HG03103 (cell line): ENCODE data around the gene IGSF21.

Source experiments
- ATAC-seq: cut with Tn5 transposase; IDR thresholded peaks from one replicate; pipeline ENCODE4 v1.9.1; 2021; ENCODE audit warnings: low read depth; ENCODE audit not compliant: unreplicated experiment

IGSF21 gene

DNA sequence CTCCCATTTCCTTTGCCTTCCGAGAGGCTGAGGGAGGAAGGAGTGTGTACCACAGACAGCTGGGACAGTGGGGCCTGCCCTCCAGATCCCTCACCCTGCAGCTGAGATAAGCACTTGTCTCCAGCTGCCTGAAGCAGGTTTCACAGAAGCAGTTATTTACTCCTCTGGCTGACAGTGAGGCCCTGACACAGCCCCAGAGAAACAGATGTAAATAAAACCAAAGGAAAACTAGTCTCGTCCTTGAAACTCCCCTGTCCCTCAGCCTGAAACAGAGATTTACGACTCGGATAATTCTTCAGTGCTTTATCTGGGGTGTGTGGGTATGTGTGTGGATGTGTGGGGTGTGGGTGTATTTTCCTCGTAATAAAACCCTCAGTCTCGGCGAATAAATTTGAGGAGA is 181.1 kb downstream of the IGSF21 start:
- ATAC-seq, result no peak

GRCh38 chr1:18289597-18289996 is 182.0 kb downstream of the IGSF21 start:
- no peak for ATAC-seq

- ATAC-seq, result no peak
Observed at GRCh38 chr1:18290740-18291412, 183.3 kb downstream of the IGSF21 start.

DNA sequence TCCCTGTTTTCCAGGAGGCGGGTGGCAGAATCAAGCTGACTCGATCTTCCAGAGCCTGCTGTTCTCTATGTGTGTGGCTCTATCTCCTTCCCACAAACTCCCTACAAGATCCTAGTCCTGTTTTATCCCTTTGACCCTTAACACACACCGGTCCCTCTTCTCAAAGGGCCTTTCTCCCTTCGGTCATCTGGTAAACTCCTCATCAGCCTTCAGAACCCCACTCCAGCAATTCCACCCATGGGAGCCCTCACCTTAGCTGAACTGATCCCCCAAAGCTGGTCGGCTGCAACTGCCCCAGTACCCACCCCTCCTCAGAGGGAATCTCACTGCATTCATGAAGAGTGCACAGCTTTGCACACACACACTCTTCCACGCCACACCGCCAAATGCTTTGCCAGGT is 184.9 kb downstream of the IGSF21 start:
- ATAC-seq, result no peak

DNA sequence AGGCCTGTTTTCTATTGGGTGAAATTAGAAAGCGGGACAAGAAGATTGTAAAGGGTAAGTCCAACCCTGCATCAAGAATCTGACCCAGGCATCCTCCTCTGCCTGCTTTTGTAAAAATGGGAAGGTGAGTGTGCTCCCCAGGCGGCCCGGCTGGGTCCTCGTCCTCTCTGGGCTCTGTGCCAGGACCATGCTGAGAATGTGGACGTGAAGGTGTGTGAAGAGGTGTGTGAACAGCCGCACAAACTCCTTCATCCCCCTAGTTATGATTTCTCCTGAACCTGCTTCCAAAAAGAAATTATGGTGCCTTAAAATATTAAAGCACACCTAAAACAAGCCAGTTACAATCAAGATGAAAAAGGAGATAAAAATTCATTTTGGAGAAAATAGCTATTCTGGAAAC is 185.7 kb downstream of the IGSF21 start:
- ATAC-seq, result no peak

- no peak for ATAC-seq
Observed at GRCh38 chr1:18294437-18295176, 187.0 kb downstream of the IGSF21 start.

DNA sequence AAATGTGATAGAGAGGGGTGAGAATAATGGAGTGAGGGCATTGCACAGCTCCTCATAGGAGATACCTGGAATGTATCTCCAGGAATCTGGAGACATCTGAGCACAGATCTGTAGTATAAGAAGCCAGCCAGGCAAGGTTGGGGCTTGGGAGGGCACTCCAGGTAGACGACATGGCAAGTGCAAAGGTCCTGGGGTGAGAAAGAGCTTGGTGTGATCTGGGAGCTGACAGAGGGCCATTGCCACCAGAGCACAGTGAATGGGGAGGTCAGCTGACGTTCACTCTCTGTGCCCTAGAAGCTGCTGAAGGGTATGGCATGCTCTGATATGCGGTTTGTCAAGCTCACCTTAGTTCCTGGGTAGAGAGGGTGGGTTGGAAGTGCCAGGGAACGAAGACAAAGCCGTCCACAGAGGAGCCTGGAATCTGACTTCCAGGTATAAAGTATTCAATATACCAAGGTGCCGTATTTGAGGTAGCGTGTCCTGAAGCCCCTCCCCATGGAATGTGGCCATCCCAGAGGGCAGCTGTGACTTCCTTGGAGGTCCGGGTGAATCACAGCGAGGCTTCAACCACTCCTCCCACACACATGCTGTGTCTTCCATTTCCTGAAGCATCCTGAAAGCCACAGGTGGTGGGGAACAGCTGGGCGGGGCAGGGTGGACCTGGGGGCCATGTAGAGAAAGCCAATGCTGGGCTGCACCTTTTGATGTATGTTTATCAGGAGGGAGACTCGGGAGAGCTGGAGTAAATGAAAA is 190.5 kb downstream of the IGSF21 start:
- ATAC-seq, result no peak

GRCh38 chr1:18299441-18300338 is 192.1 kb downstream of the IGSF21 start:
- no peak for ATAC-seq

GRCh38 chr1:18300376-18300775 is 192.8 kb downstream of the IGSF21 start:
- no peak for ATAC-seq

- ATAC-seq, result no peak
Observed at GRCh38 chr1:18302788-18303413, 195.3 kb downstream of the IGSF21 start.

GRCh38 chr1:18304151-18304869 is 196.7 kb downstream of the IGSF21 start:
- no peak for ATAC-seq

- ATAC-seq, result no peak
Observed at GRCh38 chr1:18305182-18305795, 197.7 kb downstream of the IGSF21 start.

DNA sequence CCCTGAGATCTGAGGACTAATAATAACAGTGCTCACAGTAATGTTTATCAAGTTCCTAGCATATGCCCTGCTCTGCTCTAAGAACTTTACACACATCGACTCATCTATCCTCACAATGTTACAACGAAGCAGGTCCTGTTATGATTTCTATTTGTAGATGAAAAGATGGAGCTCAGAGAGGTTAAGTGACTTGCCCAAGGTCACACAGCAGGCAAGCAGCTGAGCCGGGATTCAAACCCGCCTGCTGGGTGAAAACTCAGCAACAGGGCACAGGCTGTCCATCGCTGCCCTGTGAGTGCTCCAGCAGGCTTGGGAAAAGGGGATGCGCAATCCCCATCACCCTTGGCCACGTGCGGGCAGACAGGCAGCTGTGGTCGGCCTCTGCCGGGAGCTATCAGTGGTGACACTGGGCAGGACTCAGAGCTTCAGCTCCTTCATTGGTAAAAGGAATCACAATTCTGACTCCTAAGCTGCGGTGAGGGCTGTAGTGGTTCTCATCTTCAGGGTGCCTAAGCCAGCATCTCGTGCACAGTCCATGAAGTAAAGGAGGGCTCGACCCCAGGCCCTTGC is 199.8 kb downstream of the IGSF21 start:
- ATAC-seq, result no peak

DNA sequence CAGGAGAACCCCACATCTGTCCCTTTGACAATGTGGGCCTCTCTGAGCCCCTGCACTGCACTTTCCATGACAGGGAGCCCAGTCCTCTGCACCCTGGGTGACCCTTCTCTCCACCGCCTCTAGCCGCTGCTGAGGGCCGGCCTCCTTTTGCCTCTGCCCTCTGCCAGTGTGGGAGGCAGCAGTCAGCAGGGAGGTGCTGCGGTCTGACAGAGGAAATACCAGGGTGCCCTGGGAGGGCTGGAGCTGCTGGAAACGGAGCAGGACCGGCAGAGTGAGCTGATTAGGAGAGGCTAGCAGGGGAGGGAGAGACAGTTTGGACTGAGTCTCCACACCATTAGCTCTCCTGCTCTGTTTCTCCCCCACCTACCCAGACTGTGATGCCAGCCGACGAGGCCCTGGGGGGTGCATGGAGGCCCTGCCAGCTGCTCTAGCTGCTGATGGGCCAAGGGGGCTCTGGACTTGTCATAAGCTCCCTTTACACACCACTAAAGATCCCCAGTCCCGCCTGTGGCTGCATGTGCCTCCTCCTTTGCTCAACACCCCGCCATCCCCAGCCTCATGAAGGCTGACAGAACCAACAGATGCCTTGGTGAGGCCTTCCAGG is 202.1 kb downstream of the IGSF21 start:
- no peak for ATAC-seq

DNA sequence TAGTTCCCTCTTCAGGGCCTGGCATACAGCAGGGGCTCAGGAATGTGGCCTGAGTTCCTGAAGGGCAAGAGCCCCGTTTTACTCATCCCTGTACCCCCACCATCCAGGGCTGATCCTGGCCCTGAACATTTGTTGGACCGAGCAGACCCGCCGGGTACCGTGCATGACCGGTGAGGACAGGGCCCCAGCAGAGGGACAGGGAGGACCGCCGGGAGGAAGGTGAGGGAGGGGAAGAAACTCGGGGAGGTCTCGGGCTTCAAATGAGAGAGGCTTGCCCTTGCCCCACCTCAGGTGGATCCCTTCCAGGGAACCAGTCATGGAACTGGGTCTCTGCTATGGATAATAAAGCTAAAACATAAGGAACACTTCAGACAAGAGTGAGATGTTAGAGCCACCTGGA is 205.4 kb downstream of the IGSF21 start:
- no peak for ATAC-seq

DNA sequence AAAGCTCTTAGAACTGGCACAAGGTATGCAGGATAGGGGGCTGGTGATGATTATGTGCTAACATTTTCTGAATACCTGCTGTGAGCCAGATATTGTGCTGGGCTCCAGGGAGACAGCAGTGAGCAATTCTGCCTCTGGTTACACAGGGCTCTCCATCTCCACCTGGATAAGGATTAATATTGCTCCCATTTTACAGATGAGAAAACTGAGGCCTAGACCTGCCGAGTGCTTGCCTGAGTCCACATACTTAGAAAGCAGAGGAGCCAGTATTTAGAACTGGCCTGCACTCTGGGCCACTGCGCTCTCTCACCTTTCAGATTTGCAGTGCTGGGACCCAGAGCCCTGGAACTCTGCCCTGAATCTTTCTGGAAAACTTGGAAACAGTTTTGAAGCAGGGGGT is 205.9 kb downstream of the IGSF21 start:
- no peak for ATAC-seq

DNA sequence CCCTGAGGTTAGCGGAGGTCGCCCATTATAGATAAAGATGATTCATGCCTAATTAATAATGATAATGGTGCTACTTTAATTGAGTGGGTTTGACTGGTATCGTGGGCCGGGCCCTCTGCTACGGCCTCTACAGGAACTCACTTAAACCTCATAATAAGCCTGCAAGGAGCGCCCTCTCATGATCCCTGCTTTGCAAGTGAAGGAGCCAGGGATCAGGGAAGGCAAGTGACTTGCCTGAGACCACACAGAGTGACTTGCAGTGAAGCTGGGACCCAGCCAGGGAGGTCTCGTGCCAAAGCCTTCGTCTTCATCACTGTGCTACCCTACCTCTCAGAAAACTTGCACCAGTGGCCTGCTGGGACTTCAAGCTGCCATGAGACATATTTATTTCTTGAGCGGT is 206.8 kb downstream of the IGSF21 start:
- no peak for ATAC-seq

DNA sequence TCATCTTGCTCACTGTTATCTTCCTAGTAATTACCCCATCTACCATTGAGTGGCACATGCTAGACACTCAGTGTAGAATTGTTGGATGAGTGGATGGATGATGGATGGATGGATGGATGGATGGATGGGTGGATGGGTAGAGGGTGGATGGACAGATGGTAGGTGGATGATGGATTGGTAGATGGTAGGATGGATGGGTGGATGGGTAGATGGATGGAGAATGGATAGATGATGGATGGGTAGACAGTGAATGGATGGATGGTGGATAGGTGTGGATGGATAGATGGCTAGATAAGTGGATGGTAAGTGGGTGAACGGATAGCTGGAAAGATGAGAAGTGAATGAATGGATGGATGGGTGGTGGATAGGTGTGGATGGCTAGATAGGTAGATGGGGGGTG is 207.9 kb downstream of the IGSF21 start:
- ATAC-seq, result no peak
